ENCODE data around the gene KRT81. TPM values are rescaled to one million over a fixed set of nuclear protein-coding genes. Genes with fewer than 3 reads are reported as not detected.
"Not testable (repeated sequence)": the region's sequence is repeated elsewhere in the genome, so short reads cannot be mapped to it uniquely, and the experiment has no call there.

KRT81 gene
- total RNA-seq, 1 donor from 2014 or later, result not detected

- Mint-ChIP-seq H3K9me3 (ENCODE audit: unreplicated experiment) (peaks cover 4% of the 10 kb centered on the region), H3K27me3 (ENCODE audit: unreplicated experiment) (peaks cover 11% of the 10 kb centered on the region), H3K4me3 (ENCODE audit: unreplicated experiment) (no peak overlapping the region), H3K27ac (ENCODE audit: unreplicated experiment) (no peak overlapping the region), H3K36me3 (ENCODE audit: unreplicated experiment) (peaks cover 4% of the 10 kb centered on the region), H3K4me1 (ENCODE audit: low read depth, unreplicated experiment) (no peaks in the 10 kb centered on the region)
- TF ChIP-seq CTCF (IDR thresholded peaks at IDR 0.05; ENCODE audit: partially characterized antibody, unreplicated experiment), result no peak
- no peak for DNase-seq
These were observed 5.4 kb upstream of the KRT81 start for GRCh38 chr12:52296572-52297215.

GRCh38 chr12:52295663-52296062 is 4.3 kb upstream of the KRT81 start:
- H3K27ac Mint-ChIP-seq (ENCODE audit: unreplicated experiment), result no peak overlapping the region
- no peak for TF ChIP-seq CTCF (IDR thresholded peaks at IDR 0.05; ENCODE audit: partially characterized antibody, unreplicated experiment)
- no peaks in the 10 kb centered on the region for H3K4me1 Mint-ChIP-seq (ENCODE audit: low read depth, unreplicated experiment)
- no peak for DNase-seq
- H3K36me3 Mint-ChIP-seq (ENCODE audit: unreplicated experiment), result peaks cover 4% of the 10 kb centered on the region
- H3K9me3 Mint-ChIP-seq (ENCODE audit: unreplicated experiment), result peaks cover 4% of the 10 kb centered on the region
- H3K4me3 Mint-ChIP-seq (ENCODE audit: unreplicated experiment), result no peak overlapping the region
- peaks cover 4% of the 10 kb centered on the region for H3K27me3 Mint-ChIP-seq (ENCODE audit: unreplicated experiment)

- DNase-seq, result no peak
- Mint-ChIP-seq H3K27ac (ENCODE audit: unreplicated experiment) (no peak overlapping the region), H3K9me3 (ENCODE audit: unreplicated experiment) (peaks cover 4% of the 10 kb centered on the region), H3K27me3 (ENCODE audit: unreplicated experiment) (peaks cover 4% of the 10 kb centered on the region), H3K4me3 (ENCODE audit: unreplicated experiment) (no peak overlapping the region), H3K36me3 (ENCODE audit: unreplicated experiment) (peaks cover 4% of the 10 kb centered on the region), H3K4me1 (ENCODE audit: low read depth, unreplicated experiment) (no peaks in the 10 kb centered on the region)
- no peak for TF ChIP-seq CTCF (IDR thresholded peaks at IDR 0.05; ENCODE audit: partially characterized antibody, unreplicated experiment)
These were observed 3.5 kb upstream of the KRT81 start for GRCh38 chr12:52294803-52295202.

- H3K4me3 Mint-ChIP-seq (ENCODE audit: unreplicated experiment), result no peak overlapping the region
- H3K9me3 Mint-ChIP-seq (ENCODE audit: unreplicated experiment), result peaks cover 4% of the 10 kb centered on the region
- H3K36me3 Mint-ChIP-seq (ENCODE audit: unreplicated experiment), result peaks cover 4% of the 10 kb centered on the region
- no peak overlapping the region for H3K27ac Mint-ChIP-seq (ENCODE audit: unreplicated experiment)
- TF ChIP-seq CTCF (IDR thresholded peaks at IDR 0.05; ENCODE audit: partially characterized antibody, unreplicated experiment), result no peak
- H3K4me1 Mint-ChIP-seq (ENCODE audit: low read depth, unreplicated experiment), result no peaks in the 10 kb centered on the region
- peaks cover 4% of the 10 kb centered on the region for H3K27me3 Mint-ChIP-seq (ENCODE audit: unreplicated experiment)
- DNase-seq, result no peak
These were observed 2.6 kb upstream of the KRT81 start for GRCh38 chr12:52293926-52294325.

- H3K4me1 Mint-ChIP-seq (ENCODE audit: low read depth, unreplicated experiment); DNase-seq; H3K9me3 Mint-ChIP-seq (ENCODE audit: unreplicated experiment); H3K27me3 Mint-ChIP-seq (ENCODE audit: unreplicated experiment); H3K4me3 Mint-ChIP-seq (ENCODE audit: unreplicated experiment); H3K27ac Mint-ChIP-seq (ENCODE audit: unreplicated experiment); H3K36me3 Mint-ChIP-seq (ENCODE audit: unreplicated experiment): not testable (repeated sequence)
These were observed 725 bp downstream of the KRT81 start for GRCh38 chr12:52290483-52291134.

GRCh38 chr12:52287816-52288805 is 3.2 kb downstream of the KRT81 start:
- H3K9me3 Mint-ChIP-seq (ENCODE audit: unreplicated experiment); H3K27ac Mint-ChIP-seq (ENCODE audit: unreplicated experiment); DNase-seq; H3K4me3 Mint-ChIP-seq (ENCODE audit: unreplicated experiment); H3K27me3 Mint-ChIP-seq (ENCODE audit: unreplicated experiment); H3K4me1 Mint-ChIP-seq (ENCODE audit: low read depth, unreplicated experiment); H3K36me3 Mint-ChIP-seq (ENCODE audit: unreplicated experiment): not testable (repeated sequence)

GRCh38 chr12:52286857-52287785 is 4.2 kb downstream of the KRT81 start:
- H3K36me3 Mint-ChIP-seq (ENCODE audit: unreplicated experiment); H3K27ac Mint-ChIP-seq (ENCODE audit: unreplicated experiment): not testable (repeated sequence)

More at GRCh38 chr12:52286857-52287785, 4.2 kb downstream of the KRT81 start:
- not testable (repeated sequence) for H3K9me3 Mint-ChIP-seq (ENCODE audit: unreplicated experiment); H3K27me3 Mint-ChIP-seq (ENCODE audit: unreplicated experiment); H3K4me3 Mint-ChIP-seq (ENCODE audit: unreplicated experiment); H3K4me1 Mint-ChIP-seq (ENCODE audit: low read depth, unreplicated experiment); DNase-seq

Data from glutamatergic neuron (in vitro differentiated cells).